Stimulated activated CD4-positive, alpha-beta T cell treated with anti-CD3 and anti-CD28 coated beads, Interleukin-1b, Interleukin-23, amount 100 ng/mL, for 1 hour (primary cell): ENCODE data around the gene SPTBN1.

ENCODE experiments used
- DNase-seq, 2 donors: peaks; one replicate each; pipeline ENCODE4 v3.0.0-alpha.2; 2020; ENCODE audit warnings: low read depth in 2 of 2

Gene SPTBN1

GRCh38 chr2:54609241-54609640 is 153.1 kb downstream of the SPTBN1 start:
- DNase-seq, result no peak

GRCh38 chr2:54609647-54610046 is 153.5 kb downstream of the SPTBN1 start:
- no peak for DNase-seq

GRCh38 chr2:54610700-54611099 is 154.6 kb downstream of the SPTBN1 start:
- DNase-seq, result no peak

- DNase-seq, result no peak
Measured at GRCh38 chr2:54611830-54612545, 155.9 kb downstream of the SPTBN1 start.

GRCh38 chr2:54613386-54613785 is 157.3 kb downstream of the SPTBN1 start:
- DNase-seq, result no peak

GRCh38 chr2:54613794-54614257 is 157.7 kb downstream of the SPTBN1 start:
- no peak for DNase-seq

- DNase-seq, result no peak
Measured at GRCh38 chr2:54614819-54615218, 158.7 kb downstream of the SPTBN1 start.

GRCh38 chr2:54615832-54616534 is 159.9 kb downstream of the SPTBN1 start:
- DNase-seq, result no peak

GRCh38 chr2:54617409-54617808 is 161.3 kb downstream of the SPTBN1 start:
- no peak for DNase-seq

- DNase-seq, result no peak
Measured at GRCh38 chr2:54618646-54619565, 162.8 kb downstream of the SPTBN1 start.

- no peak for DNase-seq
Measured at GRCh38 chr2:54619660-54620231, 163.6 kb downstream of the SPTBN1 start.

GRCh38 chr2:54620948-54621347 is 164.8 kb downstream of the SPTBN1 start:
- no peak for DNase-seq

- DNase-seq, result no peak
Measured at GRCh38 chr2:54624591-54625071, 168.5 kb downstream of the SPTBN1 start.

- no peak for DNase-seq
Measured at GRCh38 chr2:54626131-54626530, 170.0 kb downstream of the SPTBN1 start.

- DNase-seq, result no peak
Measured at GRCh38 chr2:54626884-54627283, 170.8 kb downstream of the SPTBN1 start.

GRCh38 chr2:54627973-54628372 is 171.8 kb downstream of the SPTBN1 start:
- no peak for DNase-seq

GRCh38 chr2:54628418-54628817 is 172.3 kb downstream of the SPTBN1 start:
- no peak for DNase-seq

GRCh38 chr2:54628957-54629356 is 172.8 kb downstream of the SPTBN1 start:
- no peak for DNase-seq

- DNase-seq, result no peak
Measured at GRCh38 chr2:54629390-54629789, 173.3 kb downstream of the SPTBN1 start.

- DNase-seq, result no peak
Measured at GRCh38 chr2:54629914-54630857, 174.1 kb downstream of the SPTBN1 start.
